ENCODE measurements around the gene ELMO1. TPM values are rescaled to one million over a fixed set of nuclear protein-coding genes. Genes with fewer than 3 reads are reported as not detected.
A peak's percentile ranks its signal among the peaks of the same experiment; 100 is the strongest.

ELMO1 gene
- total RNA-seq, 1 donor from 2014 or later: 21.2 TPM

DNA sequence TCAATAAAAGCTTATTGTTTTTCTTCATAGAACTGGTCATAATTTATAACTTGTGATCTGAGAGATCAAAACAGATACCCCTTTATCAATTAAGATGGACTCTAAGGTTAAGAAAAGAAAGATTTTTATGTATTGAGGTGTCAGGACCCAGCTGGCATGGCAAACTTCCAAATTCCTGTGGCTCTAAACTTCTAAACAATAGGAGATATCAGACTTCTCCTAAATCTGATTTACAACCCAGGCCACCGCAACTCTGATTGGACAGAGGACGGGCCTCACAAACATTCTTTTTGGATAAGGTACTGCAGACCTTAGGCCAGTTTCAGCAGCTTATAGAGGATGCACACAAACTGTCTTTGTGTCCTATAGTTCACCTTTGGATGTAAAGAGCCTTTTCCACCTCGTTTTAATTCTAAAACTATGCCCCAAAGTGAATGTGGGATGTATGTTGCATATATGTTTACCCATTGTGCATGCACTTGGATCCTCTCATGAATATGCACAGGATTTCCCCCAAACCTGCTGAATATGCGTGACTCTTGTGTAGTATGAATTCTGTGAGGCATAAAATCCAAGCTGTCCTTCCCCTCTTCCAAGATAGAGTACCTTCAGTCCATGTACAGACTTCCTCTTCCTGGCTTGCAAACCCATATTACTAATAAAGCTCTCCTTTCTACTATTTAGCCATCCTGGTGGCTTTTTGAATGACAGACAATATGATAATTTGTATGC, 69.0 kb downstream of the ELMO1 start:
- DNase-seq (ENCODE audit: low spot score) (no peak), ATAC-seq (no peak)

DNA sequence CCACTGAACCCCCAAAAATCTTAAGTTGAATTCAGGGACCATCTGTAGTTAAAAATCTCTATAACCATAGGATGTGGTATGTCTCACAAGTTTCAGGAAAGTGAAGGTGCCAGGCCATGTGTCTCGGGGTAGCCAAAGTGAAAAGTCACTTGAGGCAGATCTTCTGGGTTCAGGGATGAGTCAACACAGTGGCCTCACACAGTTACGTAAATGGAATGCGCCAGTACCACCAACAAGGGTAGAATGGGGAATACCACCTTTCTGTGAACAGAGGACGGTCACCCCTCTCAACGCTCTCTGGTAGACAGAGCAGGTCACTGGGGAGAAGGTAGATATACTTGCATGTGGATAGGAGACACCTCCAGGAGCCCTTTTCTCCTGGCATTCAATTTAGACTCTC, 71.4 kb downstream of the ELMO1 start:
- DNase-seq (ENCODE audit: low spot score): no peak
- ATAC-seq: no peak

GRCh38 chr7:37376386-37376785, 72.3 kb downstream of the ELMO1 start:
- ATAC-seq (no peak), DNase-seq (ENCODE audit: low spot score) (no peak)

- DNase-seq (ENCODE audit: low spot score): no peak
Measured at GRCh38 chr7:37372750-37373149, 75.9 kb downstream of the ELMO1 start.

DNA sequence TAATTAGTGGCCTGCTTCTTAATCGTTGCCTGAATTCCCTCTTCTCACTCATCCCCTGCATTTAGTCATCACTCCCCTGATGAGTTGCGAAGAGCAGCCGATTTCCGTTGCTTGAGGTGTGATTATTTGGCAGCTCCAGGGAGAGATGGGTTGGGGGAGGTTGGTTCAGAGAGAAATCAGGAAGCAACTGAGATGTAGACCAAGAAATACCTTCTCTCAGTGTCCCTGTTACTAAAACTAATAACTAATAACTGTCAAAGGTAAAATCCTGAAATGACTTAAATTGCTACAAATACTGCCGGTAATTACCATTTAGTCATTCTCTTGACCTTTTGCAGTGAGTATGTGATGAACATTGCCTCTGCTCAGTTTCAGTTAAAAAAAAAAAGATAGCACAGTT, 76.9 kb downstream of the ELMO1 start:
- DNase-seq (ENCODE audit: low spot score) (no peak), ATAC-seq (no peak)

More at GRCh38 chr7:37372750-37373149, 75.9 kb downstream of the ELMO1 start:
- ATAC-seq: no peak

DNA sequence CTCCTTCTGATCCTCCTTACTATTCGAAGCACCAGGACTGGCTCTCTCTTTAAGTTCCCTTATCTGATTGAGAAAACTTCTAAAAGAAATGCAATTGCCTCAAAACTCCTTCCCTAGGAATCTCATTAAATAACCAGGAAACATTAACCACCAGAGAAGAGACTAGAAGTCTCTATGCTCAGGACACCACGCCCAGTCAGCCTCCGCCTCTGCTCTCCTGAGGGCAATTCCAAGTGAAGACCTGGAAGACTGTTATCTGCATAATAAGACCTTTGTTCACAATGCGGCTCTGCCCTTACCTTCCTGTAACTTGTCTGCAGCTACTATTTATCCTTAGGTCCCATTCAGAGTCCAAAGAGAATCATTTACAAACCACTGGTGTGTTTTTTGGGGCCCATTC, 78.8 kb downstream of the ELMO1 start:
- DNase-seq (ENCODE audit: low spot score): no peak
- ATAC-seq: no peak

- no peak for DNase-seq (ENCODE audit: low spot score)
- ATAC-seq: peak; percentile 92
Measured at GRCh38 chr7:37368540-37368939, 80.1 kb downstream of the ELMO1 start.

DNA sequence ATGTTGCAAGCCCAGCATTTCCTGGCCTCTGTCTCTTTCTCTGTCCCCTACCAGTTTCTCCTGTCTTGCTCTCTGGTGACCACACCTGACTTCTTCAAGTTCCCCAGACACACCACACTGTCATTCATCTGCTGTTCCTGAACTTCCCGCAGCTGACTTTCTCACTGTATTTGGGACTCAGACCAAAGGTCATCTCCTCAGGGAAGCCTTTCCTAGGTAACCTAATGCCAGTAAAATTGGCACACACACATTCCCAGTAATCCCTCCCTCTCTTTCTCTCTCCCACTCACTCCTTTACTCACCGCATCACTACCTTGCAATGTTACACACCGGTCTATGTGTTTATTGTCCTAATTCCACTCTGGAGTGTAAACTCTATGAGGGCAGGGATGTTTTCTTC, 81.7 kb downstream of the ELMO1 start:
- DNase-seq (ENCODE audit: low spot score) (no peak), ATAC-seq (peak; percentile 70)

DNA sequence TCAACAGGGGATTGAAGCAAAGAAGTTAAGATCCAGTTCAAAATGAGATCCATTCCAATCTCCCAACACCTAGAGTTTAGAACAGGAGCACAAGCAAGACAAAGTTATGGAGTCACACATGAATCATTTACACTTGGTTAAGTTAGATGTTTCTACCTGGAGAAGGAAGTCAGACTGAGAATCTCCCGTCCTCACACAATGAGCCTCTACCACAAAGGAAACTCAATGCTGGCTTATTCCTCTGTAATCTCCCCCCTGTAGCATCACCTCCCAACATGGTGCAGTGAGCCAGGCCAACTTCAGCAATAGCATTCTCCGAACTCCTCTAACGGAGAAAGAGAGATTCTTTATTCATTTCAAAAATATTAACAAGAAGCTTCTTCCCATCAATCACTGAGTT, 82.2 kb downstream of the ELMO1 start:
- ATAC-seq: no peak

DNA sequence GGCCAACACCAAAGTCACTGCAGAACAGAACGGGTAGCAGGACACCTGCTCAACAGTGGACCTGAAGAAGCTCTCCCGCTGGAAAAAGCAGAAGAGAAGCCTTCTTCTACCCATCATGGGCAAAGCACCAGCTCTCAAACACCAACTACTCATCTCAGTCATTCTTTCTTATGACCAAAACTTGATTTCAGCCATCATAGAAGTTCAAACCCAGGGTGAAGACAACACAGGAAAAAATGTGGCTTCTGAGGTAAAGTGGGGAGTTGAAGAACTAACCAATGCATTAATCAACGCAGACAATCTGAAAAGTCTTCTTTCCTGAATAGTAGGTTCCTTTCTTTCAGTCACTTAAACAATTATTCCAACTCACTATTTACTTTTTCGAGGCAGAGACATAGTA, 83.3 kb downstream of the ELMO1 start:
- DNase-seq (ENCODE audit: low spot score) (no peak), ATAC-seq (no peak)

More for the DNA sequence above, 82.2 kb downstream of the ELMO1 start:
- no peak for DNase-seq (ENCODE audit: low spot score)

- DNase-seq (ENCODE audit: low spot score): no peak
- no peak for ATAC-seq
Measured at GRCh38 chr7:37364856-37365255, 83.8 kb downstream of the ELMO1 start.

DNA sequence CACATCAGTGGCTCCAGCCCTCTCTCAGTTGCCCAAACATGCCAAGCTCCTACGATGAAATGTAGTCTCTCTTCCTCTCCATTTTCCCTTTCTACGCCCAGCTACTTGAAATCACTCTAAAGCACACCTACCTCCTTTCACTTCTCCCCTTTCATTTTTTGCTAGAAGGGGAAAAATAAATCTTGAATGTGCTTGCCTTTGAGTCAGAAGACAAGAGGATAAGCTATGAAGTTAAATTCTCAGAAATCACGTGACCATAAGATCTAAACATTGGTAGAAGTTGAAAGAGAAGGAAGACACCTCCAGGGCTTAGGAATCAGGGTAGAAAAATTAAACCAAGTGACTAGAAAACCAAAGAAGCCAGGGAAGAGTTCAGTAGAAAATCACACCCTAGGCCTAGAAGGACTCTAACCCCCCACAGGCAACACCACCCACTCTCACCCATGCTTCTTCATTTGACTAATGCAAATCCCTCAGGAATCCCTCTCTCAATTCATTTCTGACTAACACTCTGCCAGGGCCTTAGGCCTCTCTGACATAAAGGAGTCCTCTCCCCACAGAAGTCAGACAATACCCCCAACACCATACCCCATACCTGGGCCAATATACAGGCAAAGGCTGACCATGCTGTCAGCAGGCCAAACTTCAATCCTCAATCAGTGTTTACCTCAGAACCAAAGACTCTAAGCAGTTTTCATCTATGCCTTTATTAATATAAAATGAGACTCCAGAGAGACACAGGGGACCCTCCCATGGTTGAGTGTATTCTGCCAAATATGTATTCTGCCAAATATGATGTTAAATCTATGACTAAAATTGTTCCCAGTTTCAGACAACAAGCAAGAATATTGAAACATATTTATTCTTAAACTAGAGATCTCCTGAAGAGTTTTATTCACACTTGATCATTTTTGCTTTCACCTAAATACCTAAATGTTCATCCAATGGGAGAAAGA, 84.8 kb downstream of the ELMO1 start:
- DNase-seq (ENCODE audit: low spot score): no peak
- no peak for ATAC-seq

DNA sequence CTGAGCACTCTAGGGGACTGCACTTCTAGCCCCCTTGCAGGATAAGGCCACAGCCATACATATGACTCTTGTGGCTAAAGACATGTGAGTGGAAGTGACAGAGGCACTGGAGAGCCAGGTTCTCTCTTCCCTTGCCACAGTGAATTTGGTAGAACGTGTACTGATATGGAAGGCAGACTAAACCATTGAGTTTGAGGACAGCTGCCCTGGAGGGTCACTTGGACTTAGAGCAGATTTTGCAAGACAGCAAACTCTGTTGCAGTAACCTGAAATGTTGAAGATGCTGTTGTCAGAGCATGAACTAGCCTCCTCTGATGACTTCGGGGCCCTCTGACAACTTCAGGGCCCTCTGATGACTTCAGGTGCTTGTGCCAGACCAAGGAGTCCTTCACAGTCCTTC, 85.9 kb downstream of the ELMO1 start:
- ATAC-seq (peak; percentile 58), DNase-seq (ENCODE audit: low spot score) (no peak)

DNA sequence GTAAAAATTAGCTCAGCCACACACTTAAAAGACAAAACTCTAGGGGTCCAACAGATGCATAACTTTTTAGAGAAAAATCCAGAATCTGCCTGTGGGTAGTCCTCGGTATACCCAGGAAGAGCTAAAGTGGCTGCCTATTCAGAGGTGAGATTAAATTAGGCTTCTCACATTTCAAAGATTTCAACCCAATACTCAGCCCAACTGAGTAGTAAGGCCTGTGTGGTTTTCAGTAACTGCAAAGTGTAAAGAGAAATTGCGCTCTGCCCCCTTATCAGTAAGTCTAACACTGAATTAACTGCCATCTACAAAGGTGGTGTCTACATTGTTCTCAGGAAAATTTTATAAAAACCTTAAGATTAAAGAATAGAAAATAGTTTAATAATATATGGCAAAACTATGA, 88.2 kb downstream of the ELMO1 start:
- ATAC-seq: no peak
- no peak for DNase-seq (ENCODE audit: low spot score)

DNA sequence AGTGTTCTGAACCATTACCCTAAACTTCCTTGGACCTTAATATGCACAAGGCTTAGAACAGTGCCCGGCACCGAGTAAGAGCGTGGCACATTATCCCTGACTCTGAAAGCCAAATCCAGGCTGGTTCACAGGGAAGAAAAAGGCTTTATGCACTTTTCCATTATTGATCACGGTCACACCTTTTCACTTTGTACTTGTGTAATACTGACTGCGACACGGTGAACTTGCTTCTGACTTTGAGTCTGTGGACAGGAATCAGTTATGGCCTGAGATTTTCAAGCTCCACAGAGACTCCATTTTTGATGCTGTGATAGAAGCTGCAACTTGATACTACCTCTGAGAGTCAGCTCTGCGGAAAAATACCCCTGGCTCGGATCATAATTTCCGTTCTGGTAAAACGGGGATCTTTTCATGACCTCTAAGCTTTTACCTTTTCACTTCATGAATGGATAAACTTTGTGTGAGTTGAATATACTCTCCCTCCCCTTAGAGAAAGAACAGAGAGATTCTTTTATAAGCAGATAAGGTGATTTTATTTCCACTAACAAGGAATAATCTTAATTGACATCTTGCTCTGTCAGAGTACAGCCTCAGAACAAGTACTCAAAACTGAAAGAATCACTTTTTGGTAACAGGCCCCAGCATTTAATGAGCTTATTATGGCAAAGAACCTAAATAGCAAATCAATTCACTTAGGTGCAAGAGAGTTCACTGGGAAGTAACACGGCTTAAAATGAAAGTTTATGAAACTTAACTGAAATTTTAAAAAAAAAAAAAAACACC, 88.8 kb downstream of the ELMO1 start:
- peak; percentile 64 for ATAC-seq
- DNase-seq (ENCODE audit: low spot score): no peak

DNA sequence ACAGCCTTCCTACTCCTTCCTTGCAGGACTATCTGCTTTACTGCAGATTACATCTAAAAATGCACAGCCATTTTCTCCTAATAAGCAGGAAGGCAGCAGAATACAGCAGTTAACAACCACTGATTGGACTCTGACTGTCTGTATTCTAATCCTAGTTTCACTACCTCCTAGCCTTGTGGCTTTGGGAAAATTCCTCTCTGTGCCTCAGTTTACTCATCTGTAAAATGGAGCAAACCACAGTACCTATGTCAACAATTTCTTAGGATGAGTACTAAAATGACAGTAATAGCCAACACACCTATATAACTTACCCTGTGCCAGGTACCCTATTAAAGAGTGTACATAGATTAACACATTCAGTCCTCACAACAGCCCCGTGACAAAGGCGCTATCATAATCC, 89.5 kb downstream of the ELMO1 start:
- no peak for ATAC-seq
- no peak for DNase-seq (ENCODE audit: low spot score)

DNA sequence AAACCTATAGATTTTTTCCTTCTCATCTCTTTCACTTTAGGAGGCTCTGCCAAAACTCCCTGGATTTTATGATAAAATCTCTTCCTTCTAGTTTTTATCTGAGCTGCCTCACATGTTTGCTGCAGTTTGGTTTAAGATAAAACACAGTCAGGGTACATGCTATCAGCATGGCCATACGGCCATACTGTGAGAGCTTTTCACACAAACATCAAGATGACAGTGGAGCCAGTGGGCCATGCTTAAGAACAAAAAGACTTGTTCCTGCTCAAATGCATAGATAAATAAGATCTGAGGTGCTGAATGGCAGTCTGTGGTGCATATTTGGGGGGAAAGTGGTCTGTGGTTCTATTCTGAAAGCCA, 91.0 kb downstream of the ELMO1 start:
- DNase-seq (ENCODE audit: low spot score) (no peak), ATAC-seq (no peak)

DNA sequence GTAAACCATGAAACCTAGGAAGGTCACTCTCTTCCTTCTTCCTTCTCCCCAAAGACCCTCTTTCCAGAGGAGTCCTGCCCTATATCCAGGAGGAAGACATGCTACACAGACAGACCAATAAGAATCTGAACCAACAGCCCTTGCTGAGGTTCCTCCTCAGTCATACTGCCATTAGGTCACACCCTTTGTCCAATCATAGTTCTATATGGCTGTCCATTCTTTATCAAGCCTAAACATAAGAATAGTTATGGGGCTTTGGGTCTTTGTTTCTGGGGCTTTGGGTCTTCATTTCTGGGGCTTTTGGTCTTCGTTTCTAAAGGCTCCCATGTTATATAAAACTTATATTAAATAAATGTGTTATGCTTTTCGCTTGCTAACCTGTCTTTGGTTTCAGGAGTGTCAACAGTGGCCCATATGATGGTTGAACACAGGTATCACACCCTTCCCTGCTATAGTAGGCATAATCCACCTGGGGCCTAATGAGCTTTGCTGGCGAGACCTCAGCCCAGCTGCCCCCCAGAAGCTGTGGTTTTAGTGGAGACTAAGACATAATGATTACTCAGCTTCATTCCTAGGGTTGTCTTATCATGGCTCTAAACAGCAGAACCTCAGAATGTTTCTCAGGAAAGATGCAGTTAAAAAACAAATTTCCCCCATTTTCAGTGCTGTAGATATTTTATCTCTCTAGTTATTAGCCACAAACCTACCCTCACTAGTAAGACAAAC, 91.6 kb downstream of the ELMO1 start:
- no peak for DNase-seq (ENCODE audit: low spot score)
- no peak for ATAC-seq

GRCh38 chr7:37354656-37355131, 94.0 kb downstream of the ELMO1 start:
- DNase-seq (ENCODE audit: low spot score) (peak; percentile 72), ATAC-seq (peak; percentile 90)

- no peak for ATAC-seq
Measured at GRCh38 chr7:37353949-37354655, 94.6 kb downstream of the ELMO1 start.

More at GRCh38 chr7:37353949-37354655, 94.6 kb downstream of the ELMO1 start:
- DNase-seq (ENCODE audit: low spot score): no peak

Data from left lobe of liver (tissue), 2 donors.